ENCODE data around the gene MAP2K2.
A peak's percentile ranks its signal among the peaks of the same experiment; 100 is the strongest.
"Not testable (repeated sequence)": the region's sequence is repeated elsewhere in the genome, so short reads cannot be mapped to it uniquely, and the experiment has no call there.

MAP2K2 gene

GRCh38 chr19:4123615-4124568 lies at the start of gene MAP2K2:
Gene MAP2K2, minus strand, starts transcription at chr19:4124122. Its CDS starts 247 bp downstream, at chr19:4123875.
- DNase-seq (ENCODE audit: low read depth in 2 of 2) = peak; percentile 95

GRCh38 chr19:4172861-4173473 lies 49.0 kb upstream of the MAP2K2 start:
- peak; percentile 34 to 49 for DNase-seq (ENCODE audit: low read depth in 2 of 2)

GRCh38 chr19:4171676-4172075 lies 47.8 kb upstream of the MAP2K2 start:
- DNase-seq (ENCODE audit: low read depth in 2 of 2) = no peak

- no peak for DNase-seq (ENCODE audit: low read depth in 2 of 2)
Measured at GRCh38 chr19:4164262-4164661, 40.3 kb upstream of the MAP2K2 start.

GRCh38 chr19:4161415-4162077 lies 37.6 kb upstream of the MAP2K2 start:
- no peak for DNase-seq (ENCODE audit: low read depth in 2 of 2)

GRCh38 chr19:4157971-4158370 lies 34.0 kb upstream of the MAP2K2 start:
- DNase-seq (ENCODE audit: low read depth in 2 of 2) = not testable (repeated sequence)

- no peak for DNase-seq (ENCODE audit: low read depth in 2 of 2)
Measured at GRCh38 chr19:4157164-4157563, 33.2 kb upstream of the MAP2K2 start.

- no peak for DNase-seq (ENCODE audit: low read depth in 2 of 2)
Measured at GRCh38 chr19:4154571-4155312, 30.8 kb upstream of the MAP2K2 start.

GRCh38 chr19:4152241-4152998 lies 28.5 kb upstream of the MAP2K2 start:
- DNase-seq (ENCODE audit: low read depth in 2 of 2) = no peak

GRCh38 chr19:4151623-4152022 lies 27.7 kb upstream of the MAP2K2 start:
- no peak for DNase-seq (ENCODE audit: low read depth in 2 of 2)

GRCh38 chr19:4149518-4150288 lies 25.8 kb upstream of the MAP2K2 start:
- no peak for DNase-seq (ENCODE audit: low read depth in 2 of 2)

- DNase-seq (ENCODE audit: low read depth in 2 of 2) = no peak
Measured at GRCh38 chr19:4144666-4145249, 20.8 kb upstream of the MAP2K2 start.

GRCh38 chr19:4142916-4143315 lies 19.0 kb upstream of the MAP2K2 start:
- not testable (repeated sequence) for DNase-seq (ENCODE audit: low read depth in 2 of 2)

GRCh38 chr19:4140237-4140711 lies 16.4 kb upstream of the MAP2K2 start:
- no peak for DNase-seq (ENCODE audit: low read depth in 2 of 2)

GRCh38 chr19:4139614-4140236 lies 15.8 kb upstream of the MAP2K2 start:
- DNase-seq (ENCODE audit: low read depth in 2 of 2) = peak; percentile 73 to 89

GRCh38 chr19:4138445-4138844 lies 14.5 kb upstream of the MAP2K2 start:
- DNase-seq (ENCODE audit: low read depth in 2 of 2) = no peak

GRCh38 chr19:4136680-4137088 lies 12.8 kb upstream of the MAP2K2 start:
- no peak for DNase-seq (ENCODE audit: low read depth in 2 of 2)

- DNase-seq (ENCODE audit: low read depth in 2 of 2) = not testable (repeated sequence)
Measured at GRCh38 chr19:4135386-4135785, 11.5 kb upstream of the MAP2K2 start.

GRCh38 chr19:4134351-4134750 lies 10.4 kb upstream of the MAP2K2 start:
- no peak for DNase-seq (ENCODE audit: low read depth in 2 of 2)
